BLaER1 treated with 17β-estradiol and CSF1 and Interleukin-3, amounts not matched to agents 10 nM and 100 nM (cell line): ENCODE results near the gene GNA12.
A peak's percentile ranks its signal among the peaks of the same experiment; 100 is the strongest.

Experiments used
- H3K27ac ChIP-seq, 11 experiments: shearing (Covaris generic); formaldehyde crosslinking; 2 replicates each; pipeline ENCODE4 v1.8.1; 2022
- H3K27me3 ChIP-seq, 11 experiments: shearing (Covaris generic); formaldehyde crosslinking; 2 replicates each; pipeline ENCODE4 v1.8.1; 2022
- H3K36me3 ChIP-seq, 11 experiments: shearing (Covaris generic); formaldehyde crosslinking; 2 replicates each; pipeline ENCODE4 v1.8.1; 2022
- H3K4me1 ChIP-seq, 10 experiments: shearing (Covaris generic); formaldehyde crosslinking; 2 replicates each; pipeline ENCODE4 v1.8.1; 2022
- H3K4me2 ChIP-seq, 11 experiments: shearing (Covaris generic); formaldehyde crosslinking; 2 replicates each; pipeline ENCODE4 v1.8.1; 2022
- H3K4me3 ChIP-seq, 10 experiments: shearing (Covaris generic); formaldehyde crosslinking; 2 replicates each; pipeline ENCODE4 v1.8.1; 2022
- H3K9ac ChIP-seq, 11 experiments: shearing (Covaris generic); formaldehyde crosslinking; 2 replicates each; pipeline ENCODE4 v1.8.1; 2022
- H3K9me3 ChIP-seq, 11 experiments: shearing (Covaris generic); formaldehyde crosslinking; replicated peaks in 1 of 11; 2 replicates each; pipeline ENCODE4 v1.8.1; 2022
- H4K20me1 ChIP-seq, 11 experiments: shearing (Covaris generic); formaldehyde crosslinking; 2 replicates each; pipeline ENCODE4 v1.8.1; 2022
- Cebpa-rat ChIP-seq, 11 experiments: shearing (Covaris generic); IDR thresholded peaks; 2 replicates each; pipeline ENCODE4 v1.8.1; 2022

Gene GNA12

GRCh38 chr7:2714636-2715035 lies 129.5 kb downstream of the GNA12 start:
- peak overlapping the region in 7 of 11 experiments; percentile 15 to 78 (median 58); a peak in 10 of 22 replicates for H3K9ac ChIP-seq
- 0 out of 22 replicates have a peak, but pooled peaks cover 0 to 4% (median 0%) of the 10 kb centered on the region in 11 experiments for H3K9me3 ChIP-seq
- peaks cover 0 to 74% (median 0%) of the 10 kb centered on the region in 11 experiments; a peak in 7 of 22 replicates for H3K27me3 ChIP-seq
- H3K4me3 ChIP-seq = peak overlapping the region in 6 of 10 experiments; percentile 5 to 41 (median 15); a peak in 9 of 20 replicates
- peak overlapping the region in 10 of 11 experiments; percentile 12 to 83 (median 68); a peak in 19 of 22 replicates for H3K27ac ChIP-seq
- no peaks in the 10 kb centered on the region; a peak in 1 of 22 replicates for H3K36me3 ChIP-seq
- H3K4me1 ChIP-seq = peaks cover 97 to 100% (median 100%) of the 10 kb centered on the region in 10 experiments
- peaks cover 0 to 71% (median 0%) of the 10 kb centered on the region in 11 experiments; a peak in 6 of 22 replicates for H4K20me1 ChIP-seq
- TF ChIP-seq Cebpa-rat (IDR thresholded peaks at IDR 0.05) = no peak
- peak overlapping the region; percentile 85 to 98 (median 93) for H3K4me2 ChIP-seq

GRCh38 chr7:2713978-2714377 lies 130.1 kb downstream of the GNA12 start:
- TF ChIP-seq Cebpa-rat (IDR thresholded peaks at IDR 0.05) = no peak
- H3K9me3 ChIP-seq = 0 out of 22 replicates have a peak, but pooled peaks cover 0 to 4% (median 0%) of the 10 kb centered on the region in 11 experiments
- peaks cover 100% of the 10 kb centered on the region in 10 experiments for H3K4me1 ChIP-seq
- peak overlapping the region in 5 of 10 experiments; percentile 6 to 40 (median 9); a peak in 6 of 20 replicates for H3K4me3 ChIP-seq
- H4K20me1 ChIP-seq = peaks cover 0 to 72% (median 0%) of the 10 kb centered on the region in 11 experiments; a peak in 6 of 22 replicates
- H3K4me2 ChIP-seq = peak overlapping the region; percentile 85 to 98 (median 93)
- no peaks in the 10 kb centered on the region for H3K36me3 ChIP-seq
- peak overlapping the region in 8 of 11 experiments; percentile 17 to 83 (median 71); a peak in 14 of 22 replicates for H3K27ac ChIP-seq
- H3K9ac ChIP-seq = peak overlapping the region in 8 of 11 experiments; percentile 15 to 78 (median 50); a peak in 12 of 22 replicates
- peaks cover 0 to 68% (median 0%) of the 10 kb centered on the region in 11 experiments; a peak in 7 of 22 replicates for H3K27me3 ChIP-seq

GRCh38 chr7:2713370-2713769 lies 130.7 kb downstream of the GNA12 start:
- Histone ChIP-seq H3K9ac (peak overlapping the region in 8 of 11 experiments; percentile 27 to 78 (median 50); a peak in 13 of 22 replicates), H3K9me3 (0 out of 22 replicates have a peak, but pooled peaks cover 0 to 4% (median 0%) of the 10 kb centered on the region in 11 experiments)
- no peak for TF ChIP-seq Cebpa-rat (IDR thresholded peaks at IDR 0.05)

GRCh38 chr7:2711895-2712675 lies 132.0 kb downstream of the GNA12 start:
- H3K36me3 ChIP-seq = no peaks in the 10 kb centered on the region
- peak overlapping the region in 7 of 11 experiments; percentile 26 to 78 (median 58); a peak in 11 of 22 replicates for H3K9ac ChIP-seq
- TF ChIP-seq Cebpa-rat (IDR thresholded peaks at IDR 0.05) = no peak
- peak overlapping the region in 8 of 11 experiments; percentile 46 to 83 (median 71); a peak in 16 of 22 replicates for H3K27ac ChIP-seq
- peaks cover 82 to 100% (median 96%) of the 10 kb centered on the region in 10 experiments for H3K4me1 ChIP-seq
- H4K20me1 ChIP-seq = peaks cover 0 to 66% (median 0%) of the 10 kb centered on the region in 11 experiments; a peak in 4 of 22 replicates
- H3K9me3 ChIP-seq = 0 out of 22 replicates have a peak, but pooled peaks cover 0 to 4% (median 0%) of the 10 kb centered on the region in 11 experiments
- peaks cover 0 to 51% (median 0%) of the 10 kb centered on the region in 11 experiments; a peak in 7 of 22 replicates for H3K27me3 ChIP-seq
- H3K4me3 ChIP-seq = no peak overlapping the region
- peak overlapping the region; percentile 85 to 98 (median 93) for H3K4me2 ChIP-seq

More at GRCh38 chr7:2713370-2713769, 130.7 kb downstream of the GNA12 start:
- H3K27me3 ChIP-seq = peaks cover 0 to 64% (median 0%) of the 10 kb centered on the region in 11 experiments; a peak in 7 of 22 replicates
- H3K4me1 ChIP-seq = peaks cover 95 to 100% (median 100%) of the 10 kb centered on the region in 10 experiments
- peaks cover 0 to 72% (median 0%) of the 10 kb centered on the region in 11 experiments; a peak in 6 of 22 replicates for H4K20me1 ChIP-seq
- no peaks in the 10 kb centered on the region for H3K36me3 ChIP-seq
- peak overlapping the region; percentile 85 to 98 (median 93) for H3K4me2 ChIP-seq
- peak overlapping the region in 5 of 10 experiments; percentile 6 to 40 (median 9); a peak in 4 of 20 replicates for H3K4me3 ChIP-seq
- peak overlapping the region in 9 of 11 experiments; percentile 17 to 83 (median 70); a peak in 17 of 22 replicates for H3K27ac ChIP-seq

DNA sequence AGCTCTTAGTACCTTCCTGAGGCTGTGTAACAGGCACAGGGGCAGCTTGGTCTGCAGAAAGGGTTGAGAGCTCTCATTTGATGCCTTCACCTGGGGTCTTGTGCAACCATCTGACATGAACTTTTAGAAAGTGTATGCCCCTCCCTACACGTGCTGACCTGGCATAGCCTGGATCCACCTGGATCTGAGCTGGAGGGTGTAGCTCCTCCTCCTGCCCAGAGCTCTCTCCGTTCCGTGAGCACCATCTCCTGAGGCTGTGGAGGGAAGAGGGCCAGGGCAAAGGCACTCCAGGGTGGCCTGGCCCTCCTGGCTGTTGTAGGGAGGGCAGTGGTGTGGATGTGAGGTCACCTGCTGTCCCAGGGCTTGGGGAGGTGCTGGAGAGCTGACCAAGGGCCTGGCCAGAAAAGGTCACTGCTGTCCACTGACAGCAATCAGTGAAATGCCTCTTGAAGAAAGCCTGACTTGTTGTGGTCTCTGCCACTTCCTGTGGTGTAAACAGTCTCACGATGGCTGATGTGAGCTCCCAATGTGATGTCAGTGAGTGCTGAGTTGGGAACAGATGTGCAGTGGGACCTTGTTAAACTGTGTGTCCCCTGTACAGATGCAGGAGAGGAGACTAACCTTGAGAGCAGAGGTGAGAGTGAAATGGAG lies 133.1 kb downstream of the GNA12 start:
- TF ChIP-seq Cebpa-rat (IDR thresholded peaks at IDR 0.05) = 0 out of 22 replicates have a peak, but pooled peaks of 1 of the 11 experiments have one; percentile 10
- Histone ChIP-seq H3K27ac (peak overlapping the region; percentile 31 to 83 (median 70); a peak in 20 of 22 replicates), H3K4me2 (peak overlapping the region; percentile 85 to 98 (median 93)), H3K27me3 (peaks cover 0 to 40% (median 0%) of the 10 kb centered on the region in 11 experiments; a peak in 7 of 22 replicates), H3K36me3 (no peaks in the 10 kb centered on the region), H3K9me3 (0 out of 22 replicates have a peak, but pooled peaks cover 0 to 4% (median 0%) of the 10 kb centered on the region in 11 experiments), H3K9ac (peak overlapping the region in 9 of 11 experiments; percentile 28 to 78 (median 58); a peak in 15 of 22 replicates), H3K4me3 (peak overlapping the region in 7 of 10 experiments; percentile 5 to 51 (median 29); a peak in 7 of 20 replicates), H4K20me1 (peaks cover 0 to 56% (median 0%) of the 10 kb centered on the region in 11 experiments; a peak in 4 of 22 replicates), H3K4me1 (peaks cover 71 to 100% (median 96%) of the 10 kb centered on the region in 10 experiments)

- Histone ChIP-seq H3K4me2 (peak overlapping the region; percentile 85 to 98 (median 93)), H3K4me3 (peak overlapping the region; percentile 22 to 57 (median 36); a peak in 17 of 20 replicates), H3K4me1 (peaks cover 64 to 100% (median 94%) of the 10 kb centered on the region in 10 experiments), H3K9me3 (peaks cover 0 to 6% (median 0%) of the 10 kb centered on the region in 11 experiments; a peak in 1 of 22 replicates), H4K20me1 (peaks cover 0 to 49% (median 0%) of the 10 kb centered on the region in 11 experiments; a peak in 4 of 22 replicates), H3K27me3 (peaks cover 0 to 38% (median 0%) of the 10 kb centered on the region in 11 experiments; a peak in 7 of 22 replicates), H3K27ac (peak overlapping the region in 8 of 11 experiments; percentile 58 to 83 (median 72); a peak in 14 of 22 replicates), H3K9ac (peak overlapping the region; percentile 4 to 78 (median 45); a peak in 17 of 22 replicates), H3K36me3 (no peaks in the 10 kb centered on the region)
- no peak for TF ChIP-seq Cebpa-rat (IDR thresholded peaks at IDR 0.05)
Observed at GRCh38 chr7:2710286-2710655, 133.8 kb downstream of the GNA12 start.

GRCh38 chr7:2709553-2710285 lies 134.4 kb downstream of the GNA12 start:
- Histone ChIP-seq H4K20me1 (peaks cover 0 to 43% (median 0%) of the 10 kb centered on the region in 11 experiments; a peak in 4 of 22 replicates), H3K27me3 (peaks cover 0 to 35% (median 0%) of the 10 kb centered on the region in 11 experiments; a peak in 7 of 22 replicates), H3K9me3 (peaks cover 0 to 10% (median 0%) of the 10 kb centered on the region in 11 experiments; a peak in 1 of 22 replicates), H3K27ac (peak overlapping the region in 8 of 11 experiments; percentile 18 to 83 (median 71); a peak in 14 of 22 replicates), H3K9ac (peak overlapping the region; percentile 4 to 78 (median 45); a peak in 17 of 22 replicates), H3K4me2 (peak overlapping the region; percentile 85 to 98 (median 93)), H3K36me3 (no peaks in the 10 kb centered on the region), H3K4me1 (peaks cover 58 to 98% (median 88%) of the 10 kb centered on the region in 10 experiments), H3K4me3 (peak overlapping the region; percentile 22 to 57 (median 36); a peak in 17 of 20 replicates)
- TF ChIP-seq Cebpa-rat (IDR thresholded peaks at IDR 0.05) = no peak
